B cell (primary cell): ENCODE measurements around the gene NDST1. TPM values are rescaled to one million over a fixed set of nuclear protein-coding genes. Genes with fewer than 3 reads are reported as not detected.

Experiments used
- ATAC-seq: fragments of 200-7000 bp; cut with Tn5 transposase; one replicate; pipeline ENCODE4 v1.10.0; 2021; ENCODE audit warnings: low read depth, mild to moderate bottlenecking, moderate number of reproducible peaks, moderate library complexity
- CTCF ChIA-PET: fragments of 350-600 bp; sonication (Branson Sonifier 250); formaldehyde crosslinking; loops from one replicate; lab custom pipeline; 2021; ENCODE audit warnings: antibody characterized with exemption, inconsistent platforms; lab: Charles Lee
- POLR2A ChIA-PET: fragments of 350-600 bp; sonication (Branson Sonifier 250); formaldehyde crosslinking; loops from one replicate; lab custom pipeline; 2021; ENCODE audit warnings: antibody characterized with exemption; lab: Charles Lee
- DNase-seq: peaks from one replicate; pipeline ENCODE4 v3.0.0; 2013
- H2AFZ ChIP-seq: 2 replicates; pipeline ENCODE4 v1.6.1; 2012; ENCODE audit warnings: mild to moderate bottlenecking, low read depth, low read length; ENCODE audit not compliant: insufficient read depth, poor library complexity, severe bottlenecking
- H3K27ac ChIP-seq, 2 donors: 1 replicate in 1 of 2; 2 replicates in 1 of 2; pipeline ENCODE4 v1.5.1; 2012 to 2013; ENCODE audit warnings: low read length in 2 of 2, mild to moderate bottlenecking in 2 of 2, moderate library complexity in 1 of 2
- H3K27me3 ChIP-seq, 4 experiments: fragments of 200-600 bp in 1 of 4; sonication (generic) in 1 of 4; replicated peaks in 1 of 4; 1 replicate in 2 of 4; 2 replicates in 2 of 4; pipeline versions ENCODE4 v1.6.1 to v1.7.0; 2013 to 2016; ENCODE audit warnings: low read length in 3 of 4, mild to moderate bottlenecking in 2 of 4, mixed read lengths in 1 of 4, moderate library complexity in 1 of 4; ENCODE audit not compliant: insufficient read depth in 4 of 4, control insufficient read depth in 3 of 4; ENCODE audit errors: control extremely low read depth in 1 of 4
- H3K36me3 ChIP-seq, 2 experiments: replicated peaks in 1 of 2; 1 replicate in 1 of 2; 2 replicates in 1 of 2; pipeline versions ENCODE4 v1.6.1 to v1.7.1; 2013; ENCODE audit warnings: low read length in 1 of 2; ENCODE audit not compliant: insufficient read depth in 2 of 2, control insufficient read depth in 1 of 2; ENCODE audit errors: control extremely low read depth in 1 of 2, extremely low read depth in 1 of 2
- H3K4me1 ChIP-seq, 2 donors: fragments of 200-600 bp in 1 of 2; sonication (generic) in 1 of 2; 1 replicate in 1 of 2; 2 replicates in 1 of 2; pipeline versions ENCODE4 v1.5.1 to v1.6.1; 2013 to 2017; ENCODE audit warnings: low read length in 2 of 2; ENCODE audit not compliant: control insufficient read depth in 2 of 2, insufficient read depth in 2 of 2
- H3K4me2 ChIP-seq: replicated peaks from 2 replicates; pipeline ENCODE3; 2012; ENCODE audit warnings: mild to moderate bottlenecking, low read depth, low read length; ENCODE audit not compliant: poor library complexity, severe bottlenecking
- H3K4me3 ChIP-seq, 5 experiments: fragments of 200-600 bp in 1 of 5; sonication (generic) in 1 of 5; 1 replicate in 3 of 5; 2 replicates in 2 of 5; pipeline versions ENCODE4 v1.5.1 to v1.7.0; 2011 to 2016; ENCODE audit warnings: low read length in 4 of 5, mild to moderate bottlenecking in 4 of 5, low read depth in 2 of 5, control low read depth in 1 of 5, moderate library complexity in 1 of 5; ENCODE audit not compliant: insufficient read depth in 1 of 5; ENCODE audit errors: control extremely low read depth in 1 of 5, extremely low read depth in 1 of 5
- H3K79me2 ChIP-seq: fragments of 200-600 bp; sonication (generic); one replicate; pipeline ENCODE4 v1.6.0; 2016; ENCODE audit warnings: low read length; ENCODE audit not compliant: control insufficient read depth, insufficient read depth
- H3K9ac ChIP-seq: fragments of 200-600 bp; sonication (generic); 2 replicates; pipeline ENCODE4 v1.6.1; 2017; ENCODE audit warnings: mild to moderate bottlenecking, low read length, moderate library complexity
- H3K9me3 ChIP-seq, 3 donors: one replicate each; pipeline versions ENCODE4 v1.6.1 to v1.7.1; 2013; ENCODE audit warnings: low read length in 2 of 3; ENCODE audit not compliant: control insufficient read depth in 2 of 3, insufficient read depth in 1 of 3; ENCODE audit errors: control extremely low read depth in 1 of 3
- H4K20me1 ChIP-seq: 2 replicates; pipeline ENCODE4 v1.6.0; 2012; ENCODE audit warnings: mild to moderate bottlenecking, low read length; ENCODE audit not compliant: insufficient read depth, control insufficient read depth, poor library complexity, severe bottlenecking
- H3K27ac Mint-ChIP-seq: one replicate; pipeline ENCODE4 v1.8.0; 2021; ENCODE audit warnings: mixed read lengths
- H3K27me3 Mint-ChIP-seq: one replicate; pipeline ENCODE4 v1.8.0; 2021; ENCODE audit warnings: mixed read lengths
- H3K4me1 Mint-ChIP-seq: one replicate; pipeline ENCODE4 v1.8.0; 2021; ENCODE audit warnings: mixed read lengths
- H3K4me3 Mint-ChIP-seq: one replicate; pipeline ENCODE4 v1.8.0; 2021; ENCODE audit warnings: mixed read lengths
- H3K9me3 Mint-ChIP-seq: one replicate; pipeline ENCODE4 v1.8.0; 2022; ENCODE audit warnings: mixed read lengths; ENCODE audit not compliant: insufficient read depth
- EZH2 ChIP-seq: IDR thresholded peaks from 2 replicates; pipeline ENCODE4 v1.6.1; 2012; ENCODE audit warnings: borderline replicate concordance, low read depth, mild to moderate bottlenecking, moderate library complexity, low read length; ENCODE audit not compliant: insufficient read depth, poor library complexity, severe bottlenecking
- WGBS: methylation state at CpG from one replicate; pipeline ENCODE4 v1.1.5; 2013; ENCODE audit warnings: missing lambda C conversion rate; ENCODE audit not compliant: insufficient coverage; 5-methylcytosine and 5-hydroxymethylcytosine counted together
- intact Hi-C: fragments of 100-400 bp; cut with micrococcal nuclease; formaldehyde crosslinking; loops from one replicate; pipeline ENCODE4 v1.10.0; 2022
- polyA plus RNA-seq: library from polyadenylated mRNA; depleted of rRNA; stranded (reverse); fragments of >200 nt; gene quantifications from 2 replicates; pipeline ENCODE4 v1.2.3, GENCODE V29; 2012
- total RNA-seq, 2 donors: library from RNA; stranded (reverse); fragments of 120-200 nt in 1 of 2; gene quantifications; 1 replicate in 1 of 2; 2 replicates in 1 of 2; pipeline versions ENCODE4 v1.2.3 to v1.2.4, GENCODE V29; 2013 to 2022
- TF ChIP-seq, protein P1 (sequence below): fragments of 200-600 bp; IDR thresholded peaks from one replicate; pipeline ENCODE4 v1.8.0; 2022; ENCODE audit warnings: antibody characterized with exemption, mild to moderate bottlenecking

Gene NDST1
- total and polyA plus RNA-seq, 2 donors (not counting 1 experiment from before 2014, with no cell fraction given), result 4.3 to 7.0 TPM

DNA sequence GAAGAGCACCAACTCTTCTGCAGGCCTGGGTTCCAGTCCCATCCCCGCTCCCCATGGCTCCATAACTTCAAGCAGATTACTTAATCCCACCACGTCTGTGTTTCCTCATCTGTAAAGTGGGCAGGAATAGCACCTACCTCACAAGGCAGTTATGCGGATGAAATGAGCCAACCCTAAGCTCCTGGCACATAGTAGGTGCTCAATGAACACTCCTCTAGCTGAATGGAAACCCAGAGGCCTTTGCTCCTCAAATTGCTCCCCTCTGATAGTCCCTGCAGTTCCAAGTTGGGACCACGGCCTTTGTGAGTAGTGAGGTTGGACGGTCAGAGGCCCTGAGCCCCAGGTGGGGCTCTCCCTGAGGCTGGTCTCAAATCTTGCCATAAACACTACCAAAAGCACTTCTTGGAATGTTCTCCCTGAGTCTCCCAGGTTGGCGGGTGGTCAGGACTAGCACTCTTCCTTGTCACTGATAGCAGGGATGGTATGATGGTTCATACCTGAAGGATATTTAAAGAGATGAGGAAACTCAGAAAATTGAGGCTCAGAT, 97.0 kb downstream of the NDST1 start:
- Histone ChIP-seq H3K9ac (no peak overlapping the region), H3K4me1 (no peaks in the 10 kb centered on the region), H2AFZ (no peak overlapping the region), H3K79me2 (no peaks in the 10 kb centered on the region), H3K36me3 (no peaks in the 10 kb centered on the region), H4K20me1 (no peaks in the 10 kb centered on the region), H3K4me2 (no peak overlapping the region), H3K9me3 (no peaks in the 10 kb centered on the region), H3K4me3 (no peak overlapping the region), H3K27ac (no peak overlapping the region), H3K27me3 (no peaks in the 10 kb centered on the region)
- no peak overlapping the region for H3K27ac Mint-ChIP-seq
- DNase-seq (no peak), ATAC-seq (no peak)
- WGBS, result 92% methylated on average over 3 of the region's 6 CpGs
- peaks cover 6% of the 10 kb centered on the region for H3K27me3 Mint-ChIP-seq
- TF ChIP-seq EZH2, result no peak
- no peak overlapping the region for H3K4me3 Mint-ChIP-seq
- H3K4me1 Mint-ChIP-seq, result no peaks in the 10 kb centered on the region
- POLR2A ChIA-PET, result no interaction called here
- intact Hi-C loops, result no loop called here
- H3K9me3 Mint-ChIP-seq, result no peaks in the 10 kb centered on the region
- CTCF ChIA-PET, result no interaction called here

DNA sequence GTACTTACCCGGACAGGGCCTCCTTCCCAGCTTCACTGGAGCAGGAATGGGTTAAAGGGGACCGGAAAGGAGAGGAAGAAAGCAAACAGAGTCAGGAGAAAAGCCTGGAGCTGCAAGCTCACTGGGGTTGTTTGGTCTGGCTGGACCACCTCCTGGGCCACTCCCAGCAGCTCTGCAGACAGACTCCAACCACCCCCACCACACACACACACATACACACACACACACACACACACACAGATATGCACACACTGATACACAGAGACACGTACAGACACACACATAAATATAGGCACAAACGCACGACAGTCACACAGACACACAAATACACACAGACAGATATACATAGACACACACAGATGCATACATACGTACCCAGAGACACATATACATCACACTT, 97.6 kb downstream of the NDST1 start:
- no peaks in the 10 kb centered on the region for H3K27me3 ChIP-seq
- no peak overlapping the region for H2AFZ ChIP-seq
- no peaks in the 10 kb centered on the region for H4K20me1 ChIP-seq
- no peaks in the 10 kb centered on the region for H3K4me1 Mint-ChIP-seq
- H3K9me3 Mint-ChIP-seq, result no peaks in the 10 kb centered on the region
- no peaks in the 10 kb centered on the region for H3K79me2 ChIP-seq
- H3K9ac ChIP-seq, result no peak overlapping the region
- no peak for DNase-seq
- no peak overlapping the region for H3K4me3 ChIP-seq
- WGBS, result 78% methylated on average over 5 of the region's 6 CpGs
- ChIA-PET POLR2A (no interaction called here), CTCF (no interaction called here)
- intact Hi-C loops, result no loop called here
- H3K27ac ChIP-seq, result no peak overlapping the region
- no peak overlapping the region for H3K27ac Mint-ChIP-seq
- H3K4me3 Mint-ChIP-seq, result no peak overlapping the region
- H3K4me2 ChIP-seq, result no peak overlapping the region
- ATAC-seq, result no peak
- no peaks in the 10 kb centered on the region for H3K4me1 ChIP-seq
- TF ChIP-seq, protein P1, sequence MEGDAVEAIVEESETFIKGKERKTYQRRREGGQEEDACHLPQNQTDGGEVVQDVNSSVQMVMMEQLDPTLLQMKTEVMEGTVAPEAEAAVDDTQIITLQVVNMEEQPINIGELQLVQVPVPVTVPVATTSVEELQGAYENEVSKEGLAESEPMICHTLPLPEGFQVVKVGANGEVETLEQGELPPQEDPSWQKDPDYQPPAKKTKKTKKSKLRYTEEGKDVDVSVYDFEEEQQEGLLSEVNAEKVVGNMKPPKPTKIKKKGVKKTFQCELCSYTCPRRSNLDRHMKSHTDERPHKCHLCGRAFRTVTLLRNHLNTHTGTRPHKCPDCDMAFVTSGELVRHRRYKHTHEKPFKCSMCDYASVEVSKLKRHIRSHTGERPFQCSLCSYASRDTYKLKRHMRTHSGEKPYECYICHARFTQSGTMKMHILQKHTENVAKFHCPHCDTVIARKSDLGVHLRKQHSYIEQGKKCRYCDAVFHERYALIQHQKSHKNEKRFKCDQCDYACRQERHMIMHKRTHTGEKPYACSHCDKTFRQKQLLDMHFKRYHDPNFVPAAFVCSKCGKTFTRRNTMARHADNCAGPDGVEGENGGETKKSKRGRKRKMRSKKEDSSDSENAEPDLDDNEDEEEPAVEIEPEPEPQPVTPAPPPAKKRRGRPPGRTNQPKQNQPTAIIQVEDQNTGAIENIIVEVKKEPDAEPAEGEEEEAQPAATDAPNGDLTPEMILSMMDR, result no peak
- no peak for TF ChIP-seq EZH2
- no peaks in the 10 kb centered on the region for H3K9me3 ChIP-seq
- peaks cover 6% of the 10 kb centered on the region for H3K27me3 Mint-ChIP-seq
- H3K36me3 ChIP-seq, result no peaks in the 10 kb centered on the region
